Nephron progenitor cell (in vitro differentiated cells): ENCODE results near the gene PRDM2.

Experiments used
- DNase-seq: peaks from one replicate; pipeline ENCODE4 v3.0.0; 2021
- H3K27ac Mint-ChIP-seq: 2 replicates; pipeline ENCODE4 v1.8.0; 2021; ENCODE audit warnings: mild to moderate bottlenecking, moderate library complexity, mixed read lengths
- H3K27me3 Mint-ChIP-seq: 2 replicates; pipeline ENCODE4 v1.8.0; 2021; ENCODE audit warnings: mild to moderate bottlenecking, low read depth, mixed read lengths; ENCODE audit not compliant: poor library complexity
- H3K36me3 Mint-ChIP-seq: 2 replicates; pipeline ENCODE4 v1.8.0; 2021; ENCODE audit warnings: low read depth, mixed read lengths
- H3K4me1 Mint-ChIP-seq: 2 replicates; pipeline ENCODE4 v1.8.0; 2021; ENCODE audit warnings: mixed read lengths
- H3K4me3 Mint-ChIP-seq: 2 replicates; pipeline ENCODE4 v1.8.0; 2021; ENCODE audit warnings: mild to moderate bottlenecking, moderate library complexity, mixed read lengths
- H3K9me3 Mint-ChIP-seq: 2 replicates; pipeline ENCODE4 v1.8.0; 2021; ENCODE audit warnings: mild to moderate bottlenecking, moderate library complexity, mixed read lengths
- CTCF ChIP-seq: fragments of 200-600 bp; sonication (generic); IDR thresholded peaks from 2 replicates; pipeline ENCODE4 v1.5.0; 2021; ENCODE audit warnings: antibody characterized with exemption

PRDM2 gene

GRCh38 chr1:13732971-13733667 is 33.1 kb downstream of the PRDM2 start:
- no peak for TF ChIP-seq CTCF
- H3K36me3 Mint-ChIP-seq, result peaks cover 14% of the 10 kb centered on the region
- no peaks in the 10 kb centered on the region for H3K27me3 Mint-ChIP-seq
- no peak overlapping the region for H3K4me3 Mint-ChIP-seq
- no peaks in the 10 kb centered on the region for H3K9me3 Mint-ChIP-seq
- H3K4me1 Mint-ChIP-seq, result peaks cover 70% of the 10 kb centered on the region
- no peak for DNase-seq
- no peak overlapping the region for H3K27ac Mint-ChIP-seq

- no peak overlapping the region for H3K4me3 Mint-ChIP-seq
- peaks cover 64% of the 10 kb centered on the region for H3K4me1 Mint-ChIP-seq
- no peaks in the 10 kb centered on the region for H3K27me3 Mint-ChIP-seq
- DNase-seq, result no peak
- H3K27ac Mint-ChIP-seq, result no peak overlapping the region
- TF ChIP-seq CTCF, result no peak
- no peaks in the 10 kb centered on the region for H3K9me3 Mint-ChIP-seq
- peaks cover 14% of the 10 kb centered on the region for H3K36me3 Mint-ChIP-seq
Measured at GRCh38 chr1:13733711-13734110, 33.7 kb downstream of the PRDM2 start.

GRCh38 chr1:13735168-13735930 is 35.4 kb downstream of the PRDM2 start:
- Mint-ChIP-seq H3K27ac (peak overlapping the region; percentile 57), H3K4me3 (no peak overlapping the region), H3K9me3 (no peaks in the 10 kb centered on the region), H3K27me3 (no peaks in the 10 kb centered on the region), H3K36me3 (peaks cover 14% of the 10 kb centered on the region), H3K4me1 (peaks cover 47% of the 10 kb centered on the region)
- no peak for DNase-seq
- no peak for TF ChIP-seq CTCF

GRCh38 chr1:13737398-13737797 is 37.4 kb downstream of the PRDM2 start:
- H3K36me3 Mint-ChIP-seq, result peaks cover 9% of the 10 kb centered on the region
- H3K27ac Mint-ChIP-seq, result no peak overlapping the region
- no peaks in the 10 kb centered on the region for H3K27me3 Mint-ChIP-seq

GRCh38 chr1:13746342-13746741 is 46.4 kb downstream of the PRDM2 start:
- no peaks in the 10 kb centered on the region for H3K9me3 Mint-ChIP-seq
- no peak for TF ChIP-seq CTCF
- H3K27ac Mint-ChIP-seq, result no peak overlapping the region
- peaks cover 25% of the 10 kb centered on the region for H3K4me1 Mint-ChIP-seq
- H3K27me3 Mint-ChIP-seq, result peaks cover 3% of the 10 kb centered on the region
- H3K4me3 Mint-ChIP-seq, result no peak overlapping the region
- no peak for DNase-seq
- H3K36me3 Mint-ChIP-seq, result peaks cover 14% of the 10 kb centered on the region

More at GRCh38 chr1:13737398-13737797, 37.4 kb downstream of the PRDM2 start:
- TF ChIP-seq CTCF, result no peak
- no peak for DNase-seq
- Mint-ChIP-seq H3K9me3 (no peaks in the 10 kb centered on the region), H3K4me3 (no peak overlapping the region), H3K4me1 (peaks cover 27% of the 10 kb centered on the region)
